GM12878 (cell line): ENCODE measurements around the gene ZNF777. TPM values are rescaled to one million over a fixed set of nuclear protein-coding genes. Genes with fewer than 3 reads are reported as not detected.

ENCODE experiments used
- ATAC-seq: fragments of 200-7000 bp; cut with Tn5 transposase; 3 replicates; pipeline ENCODE4 v1.9.1; 2020; ENCODE audit warnings: mild to moderate bottlenecking, moderate library complexity
- BruUV-seq: library from RNA; stranded (reverse); fragments of 400-500 nt; replicated peaks from 2 replicates; lab custom pipeline; 2021; lab: Mats Ljungman, UMichigan
- CTCF ChIA-PET: fragments of 300-600 bp; sonication (Branson Sonifier 250); formaldehyde crosslinking; extraction: SDS; loops from one replicate; lab custom pipeline; 2021; ENCODE audit warnings: inconsistent platforms; lab: Yijun Ruan, JAX
- POLR2A ChIA-PET: fragments of 350-600 bp; formaldehyde crosslinking; extraction: SDS; loops from one replicate; lab custom pipeline; 2021; ENCODE audit warnings: inconsistent platforms; lab: Charles Lee
- RAD21 ChIA-PET: fragments of 300-600 bp; sonication (Branson Sonifier 250); formaldehyde crosslinking; loops from one replicate; lab custom pipeline; 2023; ENCODE audit warnings: antibody characterized with exemption; ENCODE audit not compliant: unreplicated experiment; lab: Charles Lee
- SMC1A ChIA-PET: fragments of 300-600 bp; sonication (Branson Sonifier 250); formaldehyde crosslinking; loops from one replicate; lab custom pipeline; 2023; ENCODE audit not compliant: unreplicated experiment, uncharacterized antibody; lab: Charles Lee
- DNase-seq: peaks from one replicate; pipeline ENCODE4 v3.0.0-alpha.2; 2011; ENCODE audit warnings: low read depth, low spot score
- FAIRE-seq: peaks from 3 replicates; lab custom pipeline; 2011; peaks lifted over from hg19 to GRCh38; lab: Jason Lieb, UNC
- H2AFZ ChIP-seq: 2 replicates; pipeline ENCODE4 v1.6.0; 2011; ENCODE audit warnings: low read depth, low read length, control low read depth; ENCODE audit not compliant: control insufficient read depth
- H3K27ac ChIP-seq: 2 replicates; pipeline ENCODE4 v1.5.1; 2011; ENCODE audit warnings: control low read depth; ENCODE audit not compliant: control insufficient read depth, insufficient read depth
- H3K27me3 ChIP-seq, 2 experiments: replicated peaks in 1 of 2; 2 replicates each; pipeline versions ENCODE4 v1.6.0 to v1.6.1; 2011; ENCODE audit warnings: low read length in 1 of 2; ENCODE audit not compliant: control insufficient read depth in 2 of 2, insufficient read depth in 2 of 2
- H3K36me3 ChIP-seq, 2 experiments: 2 replicates each; pipeline ENCODE4 v1.5.1; 2011; ENCODE audit warnings: low read length in 1 of 2; ENCODE audit not compliant: control insufficient read depth in 2 of 2, insufficient read depth in 2 of 2
- H3K4me1 ChIP-seq: 2 replicates; pipeline ENCODE4 v1.6.1; 2011; ENCODE audit warnings: mild to moderate bottlenecking, low read length, moderate library complexity, mixed read lengths; ENCODE audit not compliant: control insufficient read depth, insufficient read depth
- H3K4me2 ChIP-seq: 2 replicates; pipeline ENCODE4 v1.6.0; 2011; ENCODE audit warnings: control low read depth; ENCODE audit not compliant: control insufficient read depth, insufficient read depth
- H3K4me3 ChIP-seq: fragments of 200-600 bp; sonication (generic); 2 replicates; pipeline ENCODE4 v1.5.1; 2016
- H3K79me2 ChIP-seq: 2 replicates; pipeline ENCODE4 v1.6.0; 2011; ENCODE audit warnings: low read length; ENCODE audit not compliant: control insufficient read depth, insufficient read depth
- H3K9ac ChIP-seq: 2 replicates; pipeline ENCODE4 v1.8.0; 2011; ENCODE audit warnings: low read length, control low read depth, mixed read lengths; ENCODE audit not compliant: control insufficient read depth, insufficient read depth
- H3K9me3 ChIP-seq: replicated peaks from 3 replicates; pipeline ENCODE4 v1.5.1; 2011; ENCODE audit warnings: mild to moderate bottlenecking, low read length; ENCODE audit not compliant: control insufficient read depth, insufficient read depth
- H4K20me1 ChIP-seq: 2 replicates; pipeline ENCODE4 v1.6.0; 2011; ENCODE audit not compliant: control insufficient read depth, insufficient read depth
- ATF7 ChIP-seq: fragments of 450-650 bp; IDR thresholded peaks from 2 replicates; pipeline ENCODE4 v1.6.1; 2016; ENCODE audit warnings: low read depth, mild to moderate bottlenecking
- DPF2 ChIP-seq: fragments of 450-650 bp; IDR thresholded peaks from 2 replicates; pipeline ENCODE4 v1.6.1; 2017; ENCODE audit warnings: mild to moderate bottlenecking
- ESRRA ChIP-seq: IDR thresholded peaks from 2 replicates; pipeline ENCODE4 v1.6.1; 2012; ENCODE audit warnings: mild to moderate bottlenecking, low read length, improper control_type of control experiment
- FOXM1 ChIP-seq: IDR thresholded peaks from 2 replicates; pipeline ENCODE4 v1.6.1; 2012; ENCODE audit warnings: low read depth, mild to moderate bottlenecking, inconsistent platforms, low read length, moderate library complexity
- KAT2A ChIP-seq: conservative IDR thresholded peaks from 2 replicates; pipeline ENCODE4 v1.6.1; 2011; ENCODE audit warnings: low read depth, low read length; ENCODE audit not compliant: control insufficient read depth
- NFXL1 ChIP-seq: fragments of 450-650 bp; IDR thresholded peaks from 2 replicates; pipeline ENCODE4 v1.6.1; 2017; ENCODE audit warnings: antibody characterized with exemption, mild to moderate bottlenecking, borderline replicate concordance
- NR2C1 ChIP-seq: fragments of 450-650 bp; IDR thresholded peaks from 2 replicates; pipeline ENCODE4 v1.6.1; 2017; ENCODE audit warnings: antibody characterized with exemption, mild to moderate bottlenecking, moderate library complexity
- NR2F1 ChIP-seq: fragments of 450-650 bp; conservative IDR thresholded peaks from 2 replicates; pipeline ENCODE4 v1.6.1; 2017; ENCODE audit warnings: mild to moderate bottlenecking
- SMC3 ChIP-seq: IDR thresholded peaks from 2 replicates; pipeline ENCODE4 v1.6.1; 2011; ENCODE audit warnings: low read length, improper control_type of control experiment, borderline replicate concordance
- SPI1 ChIP-seq: IDR thresholded peaks from 2 replicates; pipeline ENCODE4 v1.6.1; 2011; ENCODE audit warnings: low read depth, mild to moderate bottlenecking, low read length, moderate library complexity, borderline replicate concordance; ENCODE audit not compliant: insufficient read depth
- WGBS: methylation state at CpG from one replicate; pipeline ENCODE4 v1.1.6; 2016; ENCODE audit warnings: low lambda C conversion rate; ENCODE audit not compliant: insufficient replicate concordance, insufficient coverage; ENCODE audit errors: missing lambda C conversion rate; 5-methylcytosine and 5-hydroxymethylcytosine counted together
- in situ Hi-C: fragments of 300-500 bp; cut with MboI; formaldehyde crosslinking; loops from 9 replicates; pipeline ENCODE4 v1.14.3; 2018; ENCODE audit warnings: mixed read lengths
- intact Hi-C: fragments of 100-400 bp; cut with micrococcal nuclease; formaldehyde crosslinking; loops from one replicate; pipeline ENCODE4 v1.14.2; 2022; ENCODE audit not compliant: unreplicated experiment
- polyA plus RNA-seq, 11 experiments: library from polyadenylated mRNA; depleted of rRNA in 4 of 11; unstranded in 6 of 11; stranded (reverse) in 5 of 11; fragments of >200 nt; fragmentation: Nextera tagmentation in 4 of 11; fragmentation: Illumina TruSeq in 1 of 11; extraction: Ambion mirVana in 4 of 11; extraction: Trizol in 1 of 11; gene quantifications; 1 replicate in 1 of 11; 2 replicates in 10 of 11; pipeline versions ENCODE4 v1.2.1 to v1.2.3, GENCODE V29; 2011 to 2016; ENCODE audit warnings: inconsistent platforms in 2 of 11, missing spikeins in 2 of 11, low read depth in 1 of 11
- total RNA-seq, 4 experiments: library from RNA; depleted of rRNA in 3 of 4; stranded (reverse); fragments of >200 nt in 3 of 4; fragmentation: Illumina TruSeq in 1 of 4; extraction: Trizol in 1 of 4; gene quantifications; 2 replicates each; pipeline versions ENCODE4 v1.2.1 to v1.2.3, GENCODE V29; 2013 to 2021
- TF ChIP-seq, protein P1 (sequence below): IDR thresholded peaks from 2 replicates; pipeline ENCODE4 v1.6.1; 2011; ENCODE audit warnings: borderline replicate concordance, low read depth, mild to moderate bottlenecking, moderate library complexity, mixed read lengths, low read length; ENCODE audit not compliant: insufficient read depth; ENCODE audit errors: extremely low read length
- TF ChIP-seq, protein P2 (sequence below): fragments of 150-350 bp; IDR thresholded peaks from 2 replicates; pipeline ENCODE4 v1.6.1; 2016; ENCODE audit warnings: low read depth, low read length
- TF ChIP-seq, protein P3 (sequence below): IDR thresholded peaks from 2 replicates; pipeline ENCODE4 v1.6.1; 2011; ENCODE audit warnings: borderline replicate concordance, low read depth, mild to moderate bottlenecking, moderate library complexity, low read length; ENCODE audit not compliant: insufficient read depth, poor library complexity, severe bottlenecking
- TF ChIP-seq, protein P4 (sequence below): fragments of 450-650 bp; IDR thresholded peaks from 2 replicates; pipeline ENCODE4 v1.6.1; 2017; ENCODE audit warnings: antibody characterized with exemption, mild to moderate bottlenecking, moderate library complexity

Gene ZNF777
- total and polyA plus RNA-seq, 10 of the 15 experiments (the other 5 are each of a cell fraction or from before 2014, with no cell fraction given) = 0.03 to 16.0 (median 3.7) TPM

DNA sequence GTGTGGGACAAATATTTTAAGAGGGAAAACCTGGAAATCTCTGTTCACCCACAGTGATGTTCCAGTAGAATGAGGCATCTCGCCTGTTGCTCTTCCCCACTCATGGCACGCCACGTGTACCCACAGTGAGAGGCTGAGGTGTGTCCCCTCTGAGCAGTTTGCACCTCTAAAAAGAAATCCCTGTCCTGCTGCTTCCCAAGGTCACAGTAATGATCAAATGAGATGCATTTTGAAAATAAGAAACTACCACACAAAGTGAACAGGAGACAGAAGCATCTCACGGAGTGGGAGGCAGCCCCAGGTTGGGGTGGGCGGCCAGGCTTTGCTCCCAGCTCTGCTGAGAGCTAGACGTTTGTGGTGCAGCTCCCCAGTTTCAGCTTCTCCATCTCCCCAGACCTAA, 12.4 kb upstream of the ZNF777 start (continued):
- TF ChIP-seq, protein P1, sequence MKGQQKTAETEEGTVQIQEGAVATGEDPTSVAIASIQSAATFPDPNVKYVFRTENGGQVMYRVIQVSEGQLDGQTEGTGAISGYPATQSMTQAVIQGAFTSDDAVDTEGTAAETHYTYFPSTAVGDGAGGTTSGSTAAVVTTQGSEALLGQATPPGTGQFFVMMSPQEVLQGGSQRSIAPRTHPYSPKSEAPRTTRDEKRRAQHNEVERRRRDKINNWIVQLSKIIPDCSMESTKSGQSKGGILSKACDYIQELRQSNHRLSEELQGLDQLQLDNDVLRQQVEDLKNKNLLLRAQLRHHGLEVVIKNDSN = no peak

DNA sequence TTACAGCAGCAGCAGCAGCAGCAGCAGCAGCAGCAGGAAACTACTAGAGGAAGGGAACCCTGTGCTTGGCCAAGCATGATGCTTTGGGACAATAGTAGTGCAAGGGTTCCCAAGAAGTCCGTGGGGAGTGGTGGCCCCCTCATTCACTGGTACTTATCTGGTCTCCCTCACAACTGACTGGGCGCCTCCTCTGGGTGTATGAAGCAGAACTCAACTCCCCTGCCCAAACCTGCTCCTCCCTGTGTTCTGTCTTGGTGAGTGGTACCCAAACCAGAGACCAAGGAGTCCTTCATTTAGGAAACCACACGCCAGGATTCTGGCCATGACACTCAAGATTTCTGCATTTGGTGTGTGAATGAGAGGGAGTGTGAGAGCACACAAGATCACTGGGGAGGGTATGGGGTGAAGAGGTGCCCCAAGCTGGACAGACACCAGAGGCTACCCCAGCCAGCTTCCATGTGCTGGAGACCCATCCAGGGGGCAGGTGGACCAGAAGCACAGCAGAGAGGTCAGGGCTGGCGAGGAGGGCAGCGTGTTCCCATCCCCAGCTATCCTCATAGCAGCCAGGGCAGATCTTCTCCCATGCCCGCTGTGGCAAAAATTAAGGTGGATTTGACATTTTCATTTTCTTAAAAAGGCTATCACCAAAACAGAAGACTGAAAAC, 10.6 kb upstream of the ZNF777 start:
- peaks cover 0 to 16% of the 10 kb centered on the region in 2 experiments; a peak in 2 of 4 replicates for H3K36me3 ChIP-seq
- DNase-seq (no peak), FAIRE-seq (no peak), ATAC-seq (no peak)
- intact Hi-C loops (no loop called here), in situ Hi-C loops (no loop called here)
- no peak overlapping the region for H3K4me3 ChIP-seq
- RAD21 ChIA-PET = no interaction called here
- 97% methylated on average over 6 of the region's 6 CpGs for WGBS
- H4K20me1 ChIP-seq = no peaks in the 10 kb centered on the region
- BruUV-seq = no TSS peak
- H3K27ac ChIP-seq = no peak overlapping the region
- no peak overlapping the region for H3K9ac ChIP-seq
- no peak overlapping the region for H3K4me2 ChIP-seq
- no peaks in the 10 kb centered on the region for H3K4me1 ChIP-seq
- no peaks in the 10 kb centered on the region for H3K27me3 ChIP-seq
- POLR2A ChIA-PET = no interaction called here
- H3K79me2 ChIP-seq = no peaks in the 10 kb centered on the region
- SMC1A ChIA-PET = no interaction called here
- CTCF ChIA-PET = no interaction called here
- no peak overlapping the region for H2AFZ ChIP-seq
- H3K9me3 ChIP-seq = no peaks in the 10 kb centered on the region; the same call in 1 of the 3 replicates
- no peak for TF ChIP-seq SPI1
- TF ChIP-seq, protein P2, sequence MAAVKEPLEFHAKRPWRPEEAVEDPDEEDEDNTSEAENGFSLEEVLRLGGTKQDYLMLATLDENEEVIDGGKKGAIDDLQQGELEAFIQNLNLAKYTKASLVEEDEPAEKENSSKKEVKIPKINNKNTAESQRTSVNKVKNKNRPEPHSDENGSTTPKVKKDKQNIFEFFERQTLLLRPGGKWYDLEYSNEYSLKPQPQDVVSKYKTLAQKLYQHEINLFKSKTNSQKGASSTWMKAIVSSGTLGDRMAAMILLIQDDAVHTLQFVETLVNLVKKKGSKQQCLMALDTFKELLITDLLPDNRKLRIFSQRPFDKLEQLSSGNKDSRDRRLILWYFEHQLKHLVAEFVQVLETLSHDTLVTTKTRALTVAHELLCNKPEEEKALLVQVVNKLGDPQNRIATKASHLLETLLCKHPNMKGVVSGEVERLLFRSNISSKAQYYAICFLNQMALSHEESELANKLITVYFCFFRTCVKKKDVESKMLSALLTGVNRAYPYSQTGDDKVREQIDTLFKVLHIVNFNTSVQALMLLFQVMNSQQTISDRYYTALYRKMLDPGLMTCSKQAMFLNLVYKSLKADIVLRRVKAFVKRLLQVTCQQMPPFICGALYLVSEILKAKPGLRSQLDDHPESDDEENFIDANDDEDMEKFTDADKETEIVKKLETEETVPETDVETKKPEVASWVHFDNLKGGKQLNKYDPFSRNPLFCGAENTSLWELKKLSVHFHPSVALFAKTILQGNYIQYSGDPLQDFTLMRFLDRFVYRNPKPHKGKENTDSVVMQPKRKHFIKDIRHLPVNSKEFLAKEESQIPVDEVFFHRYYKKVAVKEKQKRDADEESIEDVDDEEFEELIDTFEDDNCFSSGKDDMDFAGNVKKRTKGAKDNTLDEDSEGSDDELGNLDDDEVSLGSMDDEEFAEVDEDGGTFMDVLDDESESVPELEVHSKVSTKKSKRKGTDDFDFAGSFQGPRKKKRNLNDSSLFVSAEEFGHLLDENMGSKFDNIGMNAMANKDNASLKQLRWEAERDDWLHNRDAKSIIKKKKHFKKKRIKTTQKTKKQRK = no peak
- TF ChIP-seq ATF7 = no peak
- TF ChIP-seq FOXM1 = no peak
- no peak for TF ChIP-seq ESRRA
- no peak for TF ChIP-seq KAT2A
- no peak for TF ChIP-seq SMC3
- TF ChIP-seq, protein P3, sequence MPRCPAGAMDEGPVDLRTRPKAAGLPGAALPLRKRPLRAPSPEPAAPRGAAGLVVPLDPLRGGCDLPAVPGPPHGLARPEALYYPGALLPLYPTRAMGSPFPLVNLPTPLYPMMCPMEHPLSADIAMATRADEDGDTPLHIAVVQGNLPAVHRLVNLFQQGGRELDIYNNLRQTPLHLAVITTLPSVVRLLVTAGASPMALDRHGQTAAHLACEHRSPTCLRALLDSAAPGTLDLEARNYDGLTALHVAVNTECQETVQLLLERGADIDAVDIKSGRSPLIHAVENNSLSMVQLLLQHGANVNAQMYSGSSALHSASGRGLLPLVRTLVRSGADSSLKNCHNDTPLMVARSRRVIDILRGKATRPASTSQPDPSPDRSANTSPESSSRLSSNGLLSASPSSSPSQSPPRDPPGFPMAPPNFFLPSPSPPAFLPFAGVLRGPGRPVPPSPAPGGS = no peak
- no peak for TF ChIP-seq NFXL1
- no peak for TF ChIP-seq NR2F1
- no peak for TF ChIP-seq NR2C1
- no peak for TF ChIP-seq DPF2
- TF ChIP-seq, protein P4, sequence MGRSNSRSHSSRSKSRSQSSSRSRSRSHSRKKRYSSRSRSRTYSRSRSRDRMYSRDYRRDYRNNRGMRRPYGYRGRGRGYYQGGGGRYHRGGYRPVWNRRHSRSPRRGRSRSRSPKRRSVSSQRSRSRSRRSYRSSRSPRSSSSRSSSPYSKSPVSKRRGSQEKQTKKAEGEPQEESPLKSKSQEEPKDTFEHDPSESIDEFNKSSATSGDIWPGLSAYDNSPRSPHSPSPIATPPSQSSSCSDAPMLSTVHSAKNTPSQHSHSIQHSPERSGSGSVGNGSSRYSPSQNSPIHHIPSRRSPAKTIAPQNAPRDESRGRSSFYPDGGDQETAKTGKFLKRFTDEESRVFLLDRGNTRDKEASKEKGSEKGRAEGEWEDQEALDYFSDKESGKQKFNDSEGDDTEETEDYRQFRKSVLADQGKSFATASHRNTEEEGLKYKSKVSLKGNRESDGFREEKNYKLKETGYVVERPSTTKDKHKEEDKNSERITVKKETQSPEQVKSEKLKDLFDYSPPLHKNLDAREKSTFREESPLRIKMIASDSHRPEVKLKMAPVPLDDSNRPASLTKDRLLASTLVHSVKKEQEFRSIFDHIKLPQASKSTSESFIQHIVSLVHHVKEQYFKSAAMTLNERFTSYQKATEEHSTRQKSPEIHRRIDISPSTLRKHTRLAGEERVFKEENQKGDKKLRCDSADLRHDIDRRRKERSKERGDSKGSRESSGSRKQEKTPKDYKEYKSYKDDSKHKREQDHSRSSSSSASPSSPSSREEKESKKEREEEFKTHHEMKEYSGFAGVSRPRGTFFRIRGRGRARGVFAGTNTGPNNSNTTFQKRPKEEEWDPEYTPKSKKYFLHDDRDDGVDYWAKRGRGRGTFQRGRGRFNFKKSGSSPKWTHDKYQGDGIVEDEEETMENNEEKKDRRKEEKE = no peak
